Measurements from ENCODE around the gene QDPR. TPM values are rescaled to one million over a fixed set of nuclear protein-coding genes. Genes with fewer than 3 reads are reported as not detected.
A peak's percentile ranks its signal among the peaks of the same experiment; 100 is the strongest.

The QDPR gene
- total RNA-seq, 1 donor from 2014 or later = 53.0 TPM

- H3K4me3 Mint-ChIP-seq (ENCODE audit: low read depth) = no peak overlapping the region
- no peak for DNase-seq (ENCODE audit: low spot score, unreplicated experiment)
- no peaks in the 10 kb centered on the region for H3K27me3 Mint-ChIP-seq
- H3K9me3 Mint-ChIP-seq (ENCODE audit: low read depth) = no peaks in the 10 kb centered on the region
- no peak overlapping the region for H3K27ac Mint-ChIP-seq
- TF ChIP-seq, protein P1, sequence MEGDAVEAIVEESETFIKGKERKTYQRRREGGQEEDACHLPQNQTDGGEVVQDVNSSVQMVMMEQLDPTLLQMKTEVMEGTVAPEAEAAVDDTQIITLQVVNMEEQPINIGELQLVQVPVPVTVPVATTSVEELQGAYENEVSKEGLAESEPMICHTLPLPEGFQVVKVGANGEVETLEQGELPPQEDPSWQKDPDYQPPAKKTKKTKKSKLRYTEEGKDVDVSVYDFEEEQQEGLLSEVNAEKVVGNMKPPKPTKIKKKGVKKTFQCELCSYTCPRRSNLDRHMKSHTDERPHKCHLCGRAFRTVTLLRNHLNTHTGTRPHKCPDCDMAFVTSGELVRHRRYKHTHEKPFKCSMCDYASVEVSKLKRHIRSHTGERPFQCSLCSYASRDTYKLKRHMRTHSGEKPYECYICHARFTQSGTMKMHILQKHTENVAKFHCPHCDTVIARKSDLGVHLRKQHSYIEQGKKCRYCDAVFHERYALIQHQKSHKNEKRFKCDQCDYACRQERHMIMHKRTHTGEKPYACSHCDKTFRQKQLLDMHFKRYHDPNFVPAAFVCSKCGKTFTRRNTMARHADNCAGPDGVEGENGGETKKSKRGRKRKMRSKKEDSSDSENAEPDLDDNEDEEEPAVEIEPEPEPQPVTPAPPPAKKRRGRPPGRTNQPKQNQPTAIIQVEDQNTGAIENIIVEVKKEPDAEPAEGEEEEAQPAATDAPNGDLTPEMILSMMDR (IDR thresholded peaks at IDR 0.05; ENCODE audit: unreplicated experiment) = no peak
- H3K36me3 Mint-ChIP-seq (ENCODE audit: insufficient read depth) = peaks cover 29% of the 10 kb centered on the region
- peaks cover 21% of the 10 kb centered on the region for H3K4me1 Mint-ChIP-seq (ENCODE audit: low read depth)
Measured at GRCh38 chr4:17491196-17491595, 20.7 kb downstream of the QDPR start.

DNA sequence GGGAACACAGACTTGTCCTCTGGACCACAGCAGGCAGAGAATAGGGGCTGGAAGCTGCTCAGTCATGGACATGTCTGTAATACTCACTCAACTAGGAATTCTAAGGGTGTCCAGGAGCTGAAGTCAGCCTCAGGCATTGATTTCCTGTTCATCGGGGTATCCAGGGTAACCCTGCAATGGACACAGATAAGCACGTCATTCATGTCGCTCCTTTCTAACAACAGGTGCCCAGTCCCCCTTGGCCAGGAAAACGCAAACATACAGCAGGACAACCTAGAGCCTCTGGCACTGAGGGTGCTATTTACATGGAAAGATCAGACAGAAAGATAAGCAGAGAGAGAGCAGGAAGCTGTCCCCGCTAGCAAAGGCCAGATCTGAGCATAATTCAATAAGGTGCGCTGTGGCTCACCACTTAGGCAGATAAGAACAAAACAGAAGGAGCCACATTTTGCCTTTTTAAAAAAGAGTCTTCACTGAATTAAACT is 21.3 kb downstream of the QDPR start:
- Mint-ChIP-seq H3K9me3 (ENCODE audit: low read depth) (no peaks in the 10 kb centered on the region), H3K4me1 (ENCODE audit: low read depth) (peaks cover 21% of the 10 kb centered on the region), H3K36me3 (ENCODE audit: insufficient read depth) (peaks cover 31% of the 10 kb centered on the region), H3K27me3 (no peaks in the 10 kb centered on the region), H3K27ac (peak overlapping the region; percentile 8), H3K4me3 (ENCODE audit: low read depth) (no peak overlapping the region)
- TF ChIP-seq, protein P1 (IDR thresholded peaks at IDR 0.05; ENCODE audit: unreplicated experiment) = no peak
- DNase-seq (ENCODE audit: low spot score, unreplicated experiment) = no peak

- Mint-ChIP-seq H3K9me3 (ENCODE audit: low read depth) (no peaks in the 10 kb centered on the region), H3K27ac (peak overlapping the region; percentile 36), H3K4me1 (ENCODE audit: low read depth) (peaks cover 21% of the 10 kb centered on the region), H3K27me3 (no peaks in the 10 kb centered on the region), H3K36me3 (ENCODE audit: insufficient read depth) (peaks cover 36% of the 10 kb centered on the region), H3K4me3 (ENCODE audit: low read depth) (no peak overlapping the region)
- no peak for DNase-seq (ENCODE audit: low spot score, unreplicated experiment)
- TF ChIP-seq, protein P1 (IDR thresholded peaks at IDR 0.05; ENCODE audit: unreplicated experiment) = no peak
Measured at GRCh38 chr4:17489721-17490120, 22.2 kb downstream of the QDPR start.

DNA sequence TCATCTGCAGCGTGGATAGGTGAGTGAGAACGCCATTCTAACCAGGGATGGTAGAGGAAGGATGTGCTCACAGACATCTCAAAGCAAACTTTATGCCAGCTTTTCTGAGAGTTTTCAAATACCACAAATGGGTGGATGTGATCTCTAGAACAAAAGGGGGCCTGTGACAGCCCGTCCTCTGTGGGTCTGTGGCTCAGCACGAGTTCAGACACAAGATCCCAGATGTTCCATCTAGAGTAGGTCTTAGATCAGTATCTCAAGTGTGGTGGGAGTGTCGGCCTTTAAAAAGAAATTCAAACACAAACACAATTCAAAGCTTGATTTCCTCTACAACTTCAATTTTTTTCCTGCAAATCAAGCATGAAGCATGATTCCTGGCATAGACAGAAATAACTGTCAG is 22.8 kb downstream of the QDPR start:
- no peak overlapping the region for H3K4me3 Mint-ChIP-seq (ENCODE audit: low read depth)
- no peaks in the 10 kb centered on the region for H3K9me3 Mint-ChIP-seq (ENCODE audit: low read depth)
- TF ChIP-seq, protein P1 (IDR thresholded peaks at IDR 0.05; ENCODE audit: unreplicated experiment) = no peak
- no peaks in the 10 kb centered on the region for H3K27me3 Mint-ChIP-seq
- peaks cover 19% of the 10 kb centered on the region for H3K4me1 Mint-ChIP-seq (ENCODE audit: low read depth)
- no peak overlapping the region for H3K27ac Mint-ChIP-seq
- H3K36me3 Mint-ChIP-seq (ENCODE audit: insufficient read depth) = peaks cover 35% of the 10 kb centered on the region
- DNase-seq (ENCODE audit: low spot score, unreplicated experiment) = no peak

GRCh38 chr4:17482716-17483115 is 29.2 kb downstream of the QDPR start:
- H3K4me3 Mint-ChIP-seq (ENCODE audit: low read depth) = no peak overlapping the region
- no peaks in the 10 kb centered on the region for H3K9me3 Mint-ChIP-seq (ENCODE audit: low read depth)
- peaks cover 20% of the 10 kb centered on the region for H3K36me3 Mint-ChIP-seq (ENCODE audit: insufficient read depth)
- no peaks in the 10 kb centered on the region for H3K4me1 Mint-ChIP-seq (ENCODE audit: low read depth)
- no peaks in the 10 kb centered on the region for H3K27me3 Mint-ChIP-seq
- TF ChIP-seq, protein P1 (IDR thresholded peaks at IDR 0.05; ENCODE audit: unreplicated experiment) = no peak
- no peak overlapping the region for H3K27ac Mint-ChIP-seq
- DNase-seq (ENCODE audit: low spot score, unreplicated experiment) = no peak

Data from progenitor cell of endocrine pancreas (in vitro differentiated cells).